Stimulated activated CD8-positive, alpha-beta memory T cell treated with anti-CD3 and anti-CD28 coated beads, Interleukin-15, amount 100 ng/mL, for 48 hours (primary cell): ENCODE results near the gene CDKN1B.

Experiments used
- DNase-seq, 2 donors: peaks; one replicate each; pipeline ENCODE4 v3.0.0-alpha.2; 2020; ENCODE audit warnings: low read depth in 2 of 2

The CDKN1B gene

GRCh38 chr12:12759234-12759915 lies 42.2 kb downstream of the CDKN1B start:
- no peak for DNase-seq

GRCh38 chr12:12764824-12765223 lies 47.7 kb downstream of the CDKN1B start:
- no peak for DNase-seq

GRCh38 chr12:12770262-12770661 lies 53.1 kb downstream of the CDKN1B start:
- DNase-seq, result no peak
